Measurements from ENCODE around the gene PCDHGB4.

- TF ChIP-seq POLR2A (IDR thresholded peaks at IDR 0.05) = no peak
- TF ChIP-seq, protein P1, sequence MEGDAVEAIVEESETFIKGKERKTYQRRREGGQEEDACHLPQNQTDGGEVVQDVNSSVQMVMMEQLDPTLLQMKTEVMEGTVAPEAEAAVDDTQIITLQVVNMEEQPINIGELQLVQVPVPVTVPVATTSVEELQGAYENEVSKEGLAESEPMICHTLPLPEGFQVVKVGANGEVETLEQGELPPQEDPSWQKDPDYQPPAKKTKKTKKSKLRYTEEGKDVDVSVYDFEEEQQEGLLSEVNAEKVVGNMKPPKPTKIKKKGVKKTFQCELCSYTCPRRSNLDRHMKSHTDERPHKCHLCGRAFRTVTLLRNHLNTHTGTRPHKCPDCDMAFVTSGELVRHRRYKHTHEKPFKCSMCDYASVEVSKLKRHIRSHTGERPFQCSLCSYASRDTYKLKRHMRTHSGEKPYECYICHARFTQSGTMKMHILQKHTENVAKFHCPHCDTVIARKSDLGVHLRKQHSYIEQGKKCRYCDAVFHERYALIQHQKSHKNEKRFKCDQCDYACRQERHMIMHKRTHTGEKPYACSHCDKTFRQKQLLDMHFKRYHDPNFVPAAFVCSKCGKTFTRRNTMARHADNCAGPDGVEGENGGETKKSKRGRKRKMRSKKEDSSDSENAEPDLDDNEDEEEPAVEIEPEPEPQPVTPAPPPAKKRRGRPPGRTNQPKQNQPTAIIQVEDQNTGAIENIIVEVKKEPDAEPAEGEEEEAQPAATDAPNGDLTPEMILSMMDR (IDR thresholded peaks at IDR 0.05) = peak in 4 of 7 experiments; percentile 21 to 34 (median 25)
These were observed 17.3 kb upstream of the PCDHGB4 start, which contains the start of gene PCDHGB3 for GRCh38 chr5:141369994-141370848.

Measured in body of pancreas (tissue), 4 donors.